A549 (cell line): ENCODE results near the gene OR13C2. TPM values are rescaled to one million over a fixed set of nuclear protein-coding genes. Genes with fewer than 3 reads are reported as not detected.

Source experiments
- ATAC-seq, 2 experiments: fragments of 200-7000 bp in 1 of 2; fragments of >200 bp in 1 of 2; cut with Nextera tagmentation in 1 of 2; cut with Tn5 transposase in 1 of 2; 3 replicates each; pipeline versions ENCODE4 v1.8.0 to v1.9.1; 2018 to 2020; ENCODE audit warnings: mild to moderate bottlenecking in 1 of 2, moderate library complexity in 1 of 2
- CTCF ChIA-PET: fragments of 300-600 bp; sonication (Branson Sonifier 250); formaldehyde crosslinking; extraction: SDS; loops from one replicate; lab custom pipeline; 2021; ENCODE audit warnings: antibody characterized with exemption, inconsistent platforms; lab: Yijun Ruan, JAX
- POLR2A ChIA-PET: fragments of 350-600 bp; formaldehyde crosslinking; extraction: SDS; loops from one replicate; lab custom pipeline; 2021; ENCODE audit warnings: antibody characterized with exemption, inconsistent platforms; lab: Yijun Ruan, JAX
- DNase-seq, 2 experiments: peaks; one replicate each; pipeline versions ENCODE4 v3.0.0 to v3.0.0-alpha.2; 2011 to 2016; ENCODE audit warnings: low read depth in 1 of 2, low spot score in 1 of 2
- FAIRE-seq: peaks from 2 replicates; lab custom pipeline; 2011; peaks lifted over from hg19 to GRCh38; lab: Jason Lieb, UNC
- H3K27ac ChIP-seq, 2 experiments: fragments of >200 bp; sonication (Bioruptor Twin); formaldehyde crosslinking; 3 replicates each; pipeline ENCODE4 v1.5.1; 2016 to 2017
- H3K4me1 ChIP-seq: fragments of >200 bp; sonication (Bioruptor Twin); formaldehyde crosslinking; 3 replicates; pipeline ENCODE4 v1.6.1; 2016
- H3K4me2 ChIP-seq: fragments of >200 bp; sonication (Bioruptor Twin); formaldehyde crosslinking; 3 replicates; pipeline ENCODE4 v1.6.1; 2016
- H3K4me3 ChIP-seq: fragments of >200 bp; sonication (Bioruptor Twin); formaldehyde crosslinking; 3 replicates; pipeline ENCODE4 v1.5.1; 2016
- H3K9me3 ChIP-seq: fragments of >200 bp; sonication (Bioruptor Twin); formaldehyde crosslinking; 3 replicates; pipeline ENCODE4 v1.6.1; 2016
- ATOH8 ChIP-seq: fragments of 250-450 bp; sonication (Bioruptor Pico); IDR thresholded peaks from 2 replicates; pipeline ENCODE4 v1.5.0; 2020; ENCODE audit warnings: low read depth, mild to moderate bottlenecking, moderate library complexity
- CBX8 ChIP-seq: fragments of 200-600 bp; sonication (generic); IDR thresholded peaks from 2 replicates; pipeline ENCODE4 v1.6.1; 2016
- CTCF ChIP-seq: fragments of >200 bp; sonication (Bioruptor Twin); formaldehyde crosslinking; IDR thresholded peaks from 3 replicates; pipeline ENCODE4 v1.5.1; 2016
- E2F6 ChIP-seq: IDR thresholded peaks from 2 replicates; pipeline ENCODE4 v1.6.1; 2012; ENCODE audit warnings: low read depth, borderline replicate concordance
- EHMT2 ChIP-seq: fragments of 200-600 bp; sonication (generic); IDR thresholded peaks from 2 replicates; pipeline ENCODE4 v1.6.1; 2016; ENCODE audit warnings: antibody characterized with exemption, low read depth, mild to moderate bottlenecking, moderate library complexity
- ELK1 ChIP-seq: fragments of 150-350 bp; IDR thresholded peaks from 2 replicates; pipeline ENCODE4 v1.6.1; 2014; ENCODE audit warnings: low read depth, mild to moderate bottlenecking, low read length
- EP300 ChIP-seq, 2 experiments: fragments of >200 bp; sonication (Bioruptor Twin); formaldehyde crosslinking; IDR thresholded peaks; 2 replicates in 1 of 2; 3 replicates in 1 of 2; pipeline ENCODE4 v1.6.1; 2016 to 2017
- FOXS1 ChIP-seq: fragments of 250-450 bp; sonication (Bioruptor Pico); IDR thresholded peaks from 2 replicates; pipeline ENCODE4 v1.5.0; 2020; ENCODE audit warnings: mild to moderate bottlenecking, moderate library complexity
- HES2 ChIP-seq: fragments of >200 bp; sonication (Bioruptor Twin); formaldehyde crosslinking; IDR thresholded peaks from 2 replicates; pipeline ENCODE4 v1.6.1; 2016
- HOXB13 ChIP-seq: fragments of 250-450 bp; sonication (Bioruptor Pico); IDR thresholded peaks from 2 replicates; pipeline ENCODE4 v1.5.0; 2020; ENCODE audit warnings: low read depth, mild to moderate bottlenecking, moderate library complexity
- HOXB5 ChIP-seq: fragments of 250-450 bp; sonication (Bioruptor Pico); IDR thresholded peaks from 2 replicates; pipeline ENCODE4 v1.5.0; 2020; ENCODE audit warnings: mild to moderate bottlenecking, moderate library complexity
- JUNB ChIP-seq: fragments of >200 bp; sonication (Bioruptor Twin); formaldehyde crosslinking; IDR thresholded peaks from 2 replicates; pipeline ENCODE4 v1.6.1; 2016
- MAFK ChIP-seq: fragments of 450-650 bp; IDR thresholded peaks from 2 replicates; pipeline ENCODE4 v1.6.1; 2014; ENCODE audit not compliant: partially characterized antibody
- MAZ ChIP-seq: fragments of 150-350 bp; IDR thresholded peaks from 2 replicates; pipeline ENCODE4 v1.6.1; 2014; ENCODE audit warnings: antibody characterized with exemption, low read depth, low read length, borderline replicate concordance
- NPAS2 ChIP-seq: fragments of 250-450 bp; sonication (Bioruptor Pico); IDR thresholded peaks from 2 replicates; pipeline ENCODE4 v1.8.0; 2022; ENCODE audit warnings: mild to moderate bottlenecking, moderate library complexity, borderline replicate concordance
- NR3C1 ChIP-seq: fragments of >200 bp; sonication (Bioruptor Twin); formaldehyde crosslinking; IDR thresholded peaks from 3 replicates; pipeline ENCODE4 v1.6.1; 2017
- PBX3 ChIP-seq: IDR thresholded peaks from 2 replicates; pipeline ENCODE4 v1.6.1; 2012
- RAD21 ChIP-seq, 2 experiments: fragments of >200 bp in 1 of 2; sonication (Bioruptor Twin) in 1 of 2; formaldehyde crosslinking in 1 of 2; IDR thresholded peaks in 1 of 2; conservative IDR thresholded peaks in 1 of 2; 2 replicates in 1 of 2; 3 replicates in 1 of 2; pipeline ENCODE4 v1.6.1; 2012 to 2018; ENCODE audit warnings: inconsistent platforms in 1 of 2
- RARB ChIP-seq: fragments of 250-450 bp; sonication (Bioruptor Pico); IDR thresholded peaks from 2 replicates; pipeline ENCODE4 v1.8.0; 2021; ENCODE audit warnings: mild to moderate bottlenecking, moderate library complexity
- RCOR1 ChIP-seq: fragments of 150-350 bp; IDR thresholded peaks from 2 replicates; pipeline ENCODE4 v1.6.1; 2014; ENCODE audit warnings: antibody characterized with exemption, low read length, low read depth
- RNF2 ChIP-seq: fragments of 200-600 bp; sonication (generic); IDR thresholded peaks from 2 replicates; pipeline ENCODE4 v1.6.1; 2016; ENCODE audit warnings: low read depth, mild to moderate bottlenecking, antibody characterized with exemption, moderate library complexity, borderline replicate concordance
- SMC3 ChIP-seq: fragments of >200 bp; sonication (Bioruptor Twin); formaldehyde crosslinking; IDR thresholded peaks from 3 replicates; pipeline ENCODE4 v1.6.1; 2018; ENCODE audit warnings: inconsistent platforms
- TFCP2L1 ChIP-seq: fragments of 250-450 bp; sonication (Bioruptor Pico); IDR thresholded peaks from 2 replicates; pipeline ENCODE4 v1.5.0; 2021; ENCODE audit warnings: mild to moderate bottlenecking
- USF2 ChIP-seq: fragments of 450-650 bp; IDR thresholded peaks from 2 replicates; pipeline ENCODE4 v1.6.1; 2014; ENCODE audit warnings: antibody characterized with exemption
- ZFP36 ChIP-seq: fragments of 450-650 bp; IDR thresholded peaks from 2 replicates; pipeline ENCODE4 v1.6.1; 2014; ENCODE audit warnings: borderline replicate concordance; ENCODE audit not compliant: partially characterized antibody
- ZNF302 ChIP-seq: fragments of 250-450 bp; sonication (Bioruptor Pico); IDR thresholded peaks from 2 replicates; pipeline ENCODE4 v1.9.0; 2021; ENCODE audit warnings: inconsistent platforms, mild to moderate bottlenecking, moderate library complexity
- WGBS: methylation state at CpG from one replicate; pipeline ENCODE4 v1.1.6; 2017; ENCODE audit errors: missing lambda C conversion rate; 5-methylcytosine and 5-hydroxymethylcytosine counted together
- polyA plus RNA-seq, 4 experiments: library from polyadenylated mRNA; depleted of rRNA in 3 of 4; stranded (reverse); fragments of >200 nt; fragmentation: RNase III in 1 of 4; extraction: RNeasy Plus Mini Kit Qiagen cat#74134 plus additional on column Dnase treatment in 1 of 4; gene quantifications; 2 replicates in 3 of 4; 3 replicates in 1 of 4; pipeline ENCODE4 v1.2.3, GENCODE V29; 2011 to 2017

The OR13C2 gene
- polyA plus RNA-seq, 2 of the 4 experiments (the other 2 are of a cell fraction): not detected

GRCh38 chr9:104575456-104575855, 30.0 kb downstream of the OR13C2 start:
- ChIA-PET CTCF (no interaction called here), POLR2A (no interaction called here)
- TF ChIP-seq RAD21 (conservative IDR thresholded peaks at IDR 0.05 in 1 of 2, IDR thresholded peaks at IDR 0.05 in 1 of 2) (no peak), ATOH8 (CRISPR knock-in tag) (no peak), JUNB (no peak), ZFP36 (no peak), ELK1 (no peak), RNF2 (no peak), NPAS2 (CRISPR knock-in tag) (no peak), HOXB5 (no peak), EP300 (IDR thresholded peaks at IDR 0.05) (no peak), TFCP2L1 (CRISPR knock-in tag) (no peak), SMC3 (no peak), CBX8 (no peak), RARB (CRISPR knock-in tag) (no peak), MAFK (no peak)
- WGBS: 4% methylated on average over 2 of the region's 2 CpGs
- ATAC-seq (no peak), FAIRE-seq (no peak), DNase-seq (no peak)
- Histone ChIP-seq H3K9me3 (0 out of 3 replicates have a peak, but pooled peaks cover 3% of the 10 kb centered on the region), H3K4me2 (no peak overlapping the region), H3K4me3 (no peak overlapping the region), H3K27ac (no peak overlapping the region), H3K4me1 (no peaks in the 10 kb centered on the region)

- 3% methylated on average over 1 of the region's 1 CpG for WGBS
- POLR2A ChIA-PET: no interaction called here
- H3K27ac ChIP-seq: no peak overlapping the region
- DNase-seq (no peak), FAIRE-seq (no peak), ATAC-seq (no peak)
- H3K4me3 ChIP-seq: no peak overlapping the region
- H3K9me3 ChIP-seq: 0 out of 3 replicates have a peak, but pooled peaks cover 3% of the 10 kb centered on the region
- TF ChIP-seq SMC3 (no peak), JUNB (no peak), EHMT2 (no peak), NR3C1 (no peak), HOXB13 (CRISPR knock-in tag) (no peak), E2F6 (no peak), TFCP2L1 (CRISPR knock-in tag) (no peak), RNF2 (no peak), FOXS1 (CRISPR knock-in tag) (no peak), PBX3 (no peak), ZNF302 (CRISPR knock-in tag) (no peak), USF2 (no peak), RCOR1 (no peak), MAZ (no peak), HES2 (no peak), CTCF (no peak), EP300 (IDR thresholded peaks at IDR 0.05) (no peak)
- CTCF ChIA-PET: no interaction called here
- H3K4me1 ChIP-seq: no peaks in the 10 kb centered on the region
- H3K4me2 ChIP-seq: no peak overlapping the region
Measured at GRCh38 chr9:104572612-104573011, 32.8 kb downstream of the OR13C2 start.
